Chondrocyte (in vitro differentiated cells): ENCODE results near the gene PDPR. TPM values are rescaled to one million over a fixed set of nuclear protein-coding genes. Genes with fewer than 3 reads are reported as not detected.
"Not testable (repeated sequence)": the region's sequence is repeated elsewhere in the genome, so short reads cannot be mapped to it uniquely, and the experiment has no call there.

Experiments
- DNase-seq: peaks from one replicate; pipeline ENCODE4 v3.0.0; 2021; ENCODE audit warnings: mixed read lengths, low spot score
- H3K27ac Mint-ChIP-seq: one replicate; pipeline ENCODE4 v1.8.0; 2021; ENCODE audit warnings: mild to moderate bottlenecking, moderate library complexity, mixed read lengths; ENCODE audit not compliant: unreplicated experiment
- H3K27me3 Mint-ChIP-seq: 2 replicates; pipeline ENCODE4 v1.8.0; 2021; ENCODE audit warnings: low read depth, mixed read lengths
- H3K36me3 Mint-ChIP-seq: 2 replicates; pipeline ENCODE4 v1.8.0; 2021; ENCODE audit warnings: low read depth, mixed read lengths
- H3K4me1 Mint-ChIP-seq: 2 replicates; pipeline ENCODE4 v1.8.0; 2021; ENCODE audit warnings: low read depth, mild to moderate bottlenecking, mixed read lengths
- H3K4me3 Mint-ChIP-seq: one replicate; pipeline ENCODE4 v1.8.0; 2021; ENCODE audit warnings: mild to moderate bottlenecking, moderate library complexity, mixed read lengths; ENCODE audit not compliant: unreplicated experiment
- H3K9me3 Mint-ChIP-seq: 2 replicates; pipeline ENCODE4 v1.8.0; 2021; ENCODE audit warnings: low read depth, mixed read lengths
- total RNA-seq: library from RNA; stranded (reverse); gene quantifications from 3 replicates; pipeline ENCODE4 v1.2.1, GENCODE V29; 2021

PDPR gene
- total RNA-seq, 1 donor from 2014 or later: 22.8 TPM

DNA sequence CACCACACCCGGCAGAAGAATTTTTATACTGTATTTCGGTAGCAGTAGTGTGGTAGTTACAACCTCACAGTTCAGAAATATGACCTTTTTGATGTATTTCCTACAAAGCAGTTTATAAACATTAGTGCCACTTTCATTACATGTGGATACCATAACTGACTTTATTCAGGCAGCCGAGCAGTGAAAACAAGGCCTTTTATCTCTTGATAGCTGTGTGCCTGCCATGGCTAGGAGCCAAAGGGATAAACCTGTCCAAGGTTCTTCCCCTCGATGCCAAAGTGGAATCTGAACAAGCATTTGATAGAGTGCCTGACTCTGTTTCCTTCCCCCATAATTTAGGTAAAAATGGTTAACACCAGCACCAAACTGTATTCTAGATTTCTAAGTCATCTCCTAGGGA is 23.0 kb upstream of the PDPR start:
- H3K4me1 Mint-ChIP-seq, DNase-seq, H3K9me3 Mint-ChIP-seq, H3K27ac Mint-ChIP-seq, H3K4me3 Mint-ChIP-seq, H3K36me3 Mint-ChIP-seq, H3K27me3 Mint-ChIP-seq: not testable (repeated sequence)

GRCh38 chr16:70094096-70094495 is 20.0 kb upstream of the PDPR start:
- H3K9me3 Mint-ChIP-seq, H3K27me3 Mint-ChIP-seq, DNase-seq, H3K36me3 Mint-ChIP-seq, H3K4me1 Mint-ChIP-seq, H3K27ac Mint-ChIP-seq, H3K4me3 Mint-ChIP-seq: not testable (repeated sequence)

- H3K27ac Mint-ChIP-seq: not testable (repeated sequence)
These were observed 4.4 kb upstream of the PDPR start for GRCh38 chr16:70109583-70110279.

GRCh38 chr16:70112162-70112561 is 2.0 kb upstream of the PDPR start:
- not testable (repeated sequence) for H3K4me3 Mint-ChIP-seq, DNase-seq, H3K4me1 Mint-ChIP-seq, H3K27ac Mint-ChIP-seq, H3K9me3 Mint-ChIP-seq, H3K36me3 Mint-ChIP-seq, H3K27me3 Mint-ChIP-seq

More at GRCh38 chr16:70109583-70110279, 4.4 kb upstream of the PDPR start:
- not testable (repeated sequence) for H3K9me3 Mint-ChIP-seq, H3K4me1 Mint-ChIP-seq, DNase-seq, H3K4me3 Mint-ChIP-seq, H3K36me3 Mint-ChIP-seq, H3K27me3 Mint-ChIP-seq

DNA sequence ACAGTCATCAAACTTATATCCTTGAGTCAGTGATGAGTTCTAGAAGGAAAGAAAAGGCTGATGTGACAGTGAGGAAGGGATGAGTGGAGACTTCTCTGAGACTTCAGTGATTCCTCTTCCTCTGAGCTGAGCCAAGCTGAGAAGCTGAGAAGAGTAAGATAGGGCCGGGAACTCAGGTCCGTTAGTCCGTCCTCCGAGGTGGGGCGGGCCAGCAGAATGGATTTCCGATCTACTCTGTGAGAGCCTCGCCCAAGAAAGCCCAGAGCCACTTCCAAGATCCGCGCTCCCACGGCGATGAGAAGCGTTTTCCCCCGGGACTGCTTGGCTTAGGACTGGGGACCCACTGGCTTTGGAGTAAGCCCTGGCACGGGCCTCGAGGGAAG is 542 bp upstream of the PDPR start:
- H3K9me3 Mint-ChIP-seq, H3K27me3 Mint-ChIP-seq, H3K36me3 Mint-ChIP-seq, DNase-seq: not testable (repeated sequence)
- Mint-ChIP-seq H3K4me3 (peak overlapping the region; percentile 82), H3K27ac (peak overlapping the region; percentile 91), H3K4me1 (peaks cover 23% of the 10 kb centered on the region)

- not testable (repeated sequence) for H3K27me3 Mint-ChIP-seq
These were observed 4.2 kb downstream of the PDPR start for GRCh38 chr16:70118354-70118753.

DNA sequence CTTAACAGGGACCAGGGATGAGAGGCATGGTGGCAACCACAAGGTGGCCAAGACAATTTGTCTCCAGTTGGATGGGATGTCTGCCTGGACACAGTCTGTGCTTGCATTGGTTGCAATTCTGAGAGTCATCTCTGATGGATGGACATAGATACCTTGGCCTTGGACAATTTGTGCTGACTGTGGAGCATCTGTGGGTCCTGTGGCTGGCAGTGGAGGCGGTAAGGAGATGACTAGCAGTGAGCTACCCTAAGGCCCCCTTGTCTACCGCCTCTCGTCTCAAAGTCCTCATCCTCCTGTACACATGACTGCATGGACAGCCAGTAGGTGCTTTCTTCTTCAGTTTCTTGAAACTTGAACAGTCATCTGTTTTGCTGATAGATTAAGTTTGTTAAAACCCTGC is 4.6 kb downstream of the PDPR start:
- H3K9me3 Mint-ChIP-seq, H3K4me3 Mint-ChIP-seq, H3K27me3 Mint-ChIP-seq, DNase-seq: not testable (repeated sequence)
- Mint-ChIP-seq H3K27ac (peak overlapping the region; percentile 3), H3K4me1 (peaks cover 30% of the 10 kb centered on the region), H3K36me3 (peaks cover 15% of the 10 kb centered on the region)

More at GRCh38 chr16:70118354-70118753, 4.2 kb downstream of the PDPR start:
- not testable (repeated sequence) for H3K4me3 Mint-ChIP-seq, DNase-seq, H3K9me3 Mint-ChIP-seq
- Mint-ChIP-seq H3K27ac (peak overlapping the region; percentile 3), H3K36me3 (peaks cover 12% of the 10 kb centered on the region), H3K4me1 (peaks cover 30% of the 10 kb centered on the region)

GRCh38 chr16:70120398-70120797 is 6.3 kb downstream of the PDPR start:
- H3K36me3 Mint-ChIP-seq: peaks cover 15% of the 10 kb centered on the region
- not testable (repeated sequence) for H3K9me3 Mint-ChIP-seq, H3K4me3 Mint-ChIP-seq, H3K27me3 Mint-ChIP-seq, H3K27ac Mint-ChIP-seq, DNase-seq
- H3K4me1 Mint-ChIP-seq: peaks cover 22% of the 10 kb centered on the region

GRCh38 chr16:70123822-70124221 is 9.7 kb downstream of the PDPR start:
- DNase-seq, H3K4me3 Mint-ChIP-seq, H3K27me3 Mint-ChIP-seq, H3K4me1 Mint-ChIP-seq, H3K9me3 Mint-ChIP-seq, H3K27ac Mint-ChIP-seq: not testable (repeated sequence)
- peaks cover 22% of the 10 kb centered on the region for H3K36me3 Mint-ChIP-seq

DNA sequence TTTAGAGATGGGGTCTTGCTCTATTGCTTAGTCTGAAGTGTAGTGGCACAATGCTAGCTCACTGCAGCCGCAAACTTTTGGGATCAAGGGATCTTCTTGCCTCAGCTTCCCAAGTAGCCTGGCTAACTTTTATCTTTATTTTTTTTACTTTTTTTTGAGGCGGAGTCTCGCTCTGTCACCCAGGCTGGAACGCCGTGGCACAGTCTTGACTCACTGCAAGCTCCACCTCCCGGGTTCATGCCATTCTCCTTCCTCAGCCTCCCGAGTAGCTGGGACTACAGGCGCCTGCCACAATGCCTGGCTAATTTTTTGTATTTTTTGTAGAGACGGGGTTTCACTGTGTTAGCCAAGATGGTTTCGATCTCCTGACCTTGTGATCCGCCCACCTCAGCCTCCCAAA is 12.1 kb downstream of the PDPR start:
- not testable (repeated sequence) for H3K27me3 Mint-ChIP-seq, H3K4me1 Mint-ChIP-seq, DNase-seq, H3K27ac Mint-ChIP-seq, H3K4me3 Mint-ChIP-seq, H3K9me3 Mint-ChIP-seq
- H3K36me3 Mint-ChIP-seq: peaks cover 28% of the 10 kb centered on the region

DNA sequence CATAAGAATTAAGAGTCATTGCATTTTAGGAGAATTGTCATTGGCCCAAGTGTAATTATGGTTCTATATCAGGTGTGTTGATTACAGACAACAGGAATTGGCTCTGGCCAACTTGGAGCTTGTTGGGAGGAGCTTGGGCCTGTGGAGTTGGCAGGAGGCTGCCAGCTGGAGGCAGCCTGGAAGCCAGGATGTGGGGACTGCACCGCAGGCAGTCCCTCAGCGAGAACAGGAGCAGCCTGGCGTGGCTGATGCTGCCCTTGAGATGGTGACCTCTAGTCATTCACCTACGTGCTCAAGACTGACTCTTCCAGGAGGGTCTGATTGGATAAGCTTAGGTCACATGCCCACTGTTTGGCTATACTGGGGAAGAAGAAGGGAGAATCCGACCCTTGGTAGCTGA is 13.6 kb downstream of the PDPR start:
- peaks cover 23% of the 10 kb centered on the region for H3K36me3 Mint-ChIP-seq
- not testable (repeated sequence) for H3K27ac Mint-ChIP-seq, H3K27me3 Mint-ChIP-seq, DNase-seq, H3K4me3 Mint-ChIP-seq, H3K9me3 Mint-ChIP-seq, H3K4me1 Mint-ChIP-seq

DNA sequence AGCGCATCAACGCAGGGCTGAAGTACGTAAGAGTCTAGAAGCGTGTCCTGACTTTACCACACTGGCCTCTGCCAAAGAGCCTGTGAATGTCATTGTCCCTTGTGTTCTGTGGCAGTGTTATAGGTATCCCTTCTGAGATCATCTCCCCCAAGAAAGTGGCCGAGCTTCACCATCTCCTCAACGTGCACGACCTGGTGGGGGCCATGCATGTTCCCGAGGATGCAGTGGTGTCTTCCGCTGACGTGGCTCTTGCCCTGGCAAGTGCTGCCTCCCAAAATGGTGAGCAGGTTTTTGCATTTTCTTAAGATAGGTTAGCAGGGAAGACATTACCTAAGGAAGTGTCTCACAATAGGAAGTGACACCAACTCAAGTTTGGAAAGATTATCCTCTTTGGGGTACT is 14.7 kb downstream of the PDPR start:
- H3K36me3 Mint-ChIP-seq: peaks cover 20% of the 10 kb centered on the region
- not testable (repeated sequence) for H3K4me3 Mint-ChIP-seq, H3K27ac Mint-ChIP-seq, H3K9me3 Mint-ChIP-seq, DNase-seq, H3K27me3 Mint-ChIP-seq, H3K4me1 Mint-ChIP-seq

DNA sequence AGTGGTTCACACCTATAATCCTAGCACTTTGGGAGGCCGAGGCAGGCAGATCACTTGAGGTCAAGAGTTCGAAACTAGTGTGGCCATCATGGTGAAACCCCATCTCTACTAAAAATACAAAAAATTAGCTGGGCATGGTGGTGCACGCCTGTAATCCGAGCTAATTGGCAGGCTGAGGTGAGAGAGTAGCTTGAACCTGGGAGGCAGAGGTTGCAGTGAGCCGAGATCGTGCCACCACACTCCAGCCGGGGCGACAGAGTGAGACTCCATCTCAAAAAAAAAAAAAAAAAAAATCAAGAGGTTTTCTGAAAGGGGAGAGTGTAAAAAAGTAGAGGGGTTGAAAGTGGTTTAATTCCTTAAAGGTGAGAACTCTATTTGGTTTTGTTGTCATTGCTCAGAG is 21.7 kb downstream of the PDPR start:
- DNase-seq, H3K4me3 Mint-ChIP-seq, H3K27ac Mint-ChIP-seq, H3K9me3 Mint-ChIP-seq, H3K27me3 Mint-ChIP-seq, H3K4me1 Mint-ChIP-seq: not testable (repeated sequence)
- H3K36me3 Mint-ChIP-seq: peaks cover 29% of the 10 kb centered on the region
